Liver (tissue), 3 donors: ENCODE measurements around the gene PTPRN2.
"Not testable (repeated sequence)": the region's sequence is repeated elsewhere in the genome, so short reads cannot be mapped to it uniquely, and the experiment has no call there.

Source experiments
- GABPA ChIP-seq, 2 donors: IDR thresholded peaks in 1 of 2; conservative IDR thresholded peaks in 1 of 2; 2 replicates each; pipeline ENCODE4 v1.6.1; 2016; ENCODE audit warnings: antibody characterized with exemption in 2 of 2, mild to moderate bottlenecking in 1 of 2, moderate library complexity in 1 of 2
- REST ChIP-seq: IDR thresholded peaks from 2 replicates; pipeline ENCODE4 v1.6.1; 2016; ENCODE audit warnings: antibody characterized with exemption, mild to moderate bottlenecking
- TAF1 ChIP-seq: conservative IDR thresholded peaks from 2 replicates; pipeline ENCODE4 v1.6.1; 2016; ENCODE audit warnings: antibody characterized with exemption, mild to moderate bottlenecking
- YY1 ChIP-seq: IDR thresholded peaks from 2 replicates; pipeline ENCODE4 v1.6.1; 2016; ENCODE audit warnings: antibody characterized with exemption, mild to moderate bottlenecking
- TF ChIP-seq, protein P1 (sequence below): IDR thresholded peaks from 2 replicates; pipeline ENCODE4 v1.6.1; 2016; ENCODE audit warnings: antibody characterized with exemption
- TF ChIP-seq, protein P2 (sequence below): fragments of 150-350 bp; IDR thresholded peaks from 2 replicates; pipeline ENCODE4 v1.5.1; 2017; ENCODE audit warnings: improper control_type of control experiment, low read depth, low read length; ENCODE audit not compliant: missing input control
- donor health status: healthy.
- donor health status: healthy.

DNA sequence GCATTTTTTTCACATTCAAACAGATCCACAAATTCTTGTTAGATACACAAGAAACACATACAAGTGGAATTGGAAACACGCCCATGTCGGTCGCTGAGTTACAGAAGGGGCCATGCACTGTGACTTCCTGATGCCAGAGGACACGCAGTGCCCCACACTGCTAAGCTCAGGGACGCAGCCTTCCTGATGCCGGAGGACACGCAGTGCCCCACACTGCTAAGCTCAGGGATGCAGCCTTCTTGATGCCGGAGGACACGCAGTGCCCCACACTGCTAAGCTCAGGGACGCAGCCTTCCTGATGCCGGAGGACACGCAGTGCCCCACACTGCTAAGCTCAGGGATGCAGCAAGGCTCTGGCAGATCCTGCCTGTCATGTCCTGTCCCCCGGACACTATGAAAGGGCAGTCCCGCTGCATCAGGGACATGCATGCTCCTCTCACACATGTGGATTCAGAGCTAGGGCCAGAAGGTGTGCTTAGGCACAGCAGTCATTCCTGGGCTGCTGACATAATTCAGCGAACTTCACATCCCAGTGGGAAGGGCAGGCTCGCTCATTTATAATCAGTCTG, 810.3 kb downstream of the PTPRN2 start:
- not testable (repeated sequence) for TF ChIP-seq TAF1; GABPA (IDR thresholded peaks at IDR 0.05 in 1 of 2, conservative IDR thresholded peaks at IDR 0.05 in 1 of 2); YY1; REST
- TF ChIP-seq, protein P1, sequence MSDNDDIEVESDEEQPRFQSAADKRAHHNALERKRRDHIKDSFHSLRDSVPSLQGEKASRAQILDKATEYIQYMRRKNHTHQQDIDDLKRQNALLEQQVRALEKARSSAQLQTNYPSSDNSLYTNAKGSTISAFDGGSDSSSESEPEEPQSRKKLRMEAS, result not testable (repeated sequence)
- TF ChIP-seq, protein P2, sequence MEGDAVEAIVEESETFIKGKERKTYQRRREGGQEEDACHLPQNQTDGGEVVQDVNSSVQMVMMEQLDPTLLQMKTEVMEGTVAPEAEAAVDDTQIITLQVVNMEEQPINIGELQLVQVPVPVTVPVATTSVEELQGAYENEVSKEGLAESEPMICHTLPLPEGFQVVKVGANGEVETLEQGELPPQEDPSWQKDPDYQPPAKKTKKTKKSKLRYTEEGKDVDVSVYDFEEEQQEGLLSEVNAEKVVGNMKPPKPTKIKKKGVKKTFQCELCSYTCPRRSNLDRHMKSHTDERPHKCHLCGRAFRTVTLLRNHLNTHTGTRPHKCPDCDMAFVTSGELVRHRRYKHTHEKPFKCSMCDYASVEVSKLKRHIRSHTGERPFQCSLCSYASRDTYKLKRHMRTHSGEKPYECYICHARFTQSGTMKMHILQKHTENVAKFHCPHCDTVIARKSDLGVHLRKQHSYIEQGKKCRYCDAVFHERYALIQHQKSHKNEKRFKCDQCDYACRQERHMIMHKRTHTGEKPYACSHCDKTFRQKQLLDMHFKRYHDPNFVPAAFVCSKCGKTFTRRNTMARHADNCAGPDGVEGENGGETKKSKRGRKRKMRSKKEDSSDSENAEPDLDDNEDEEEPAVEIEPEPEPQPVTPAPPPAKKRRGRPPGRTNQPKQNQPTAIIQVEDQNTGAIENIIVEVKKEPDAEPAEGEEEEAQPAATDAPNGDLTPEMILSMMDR, result not testable (repeated sequence)
